ENCODE data around the gene NRP1. TPM values are rescaled to one million over a fixed set of nuclear protein-coding genes. Genes with fewer than 3 reads are reported as not detected.
A peak's percentile ranks its signal among the peaks of the same experiment; 100 is the strongest.

NRP1 gene
- total and polyA plus RNA-seq, 2 donors (not counting 3 experiments of a cell fraction or from before 2014, with no cell fraction given) = 122 to 306 TPM

DNA sequence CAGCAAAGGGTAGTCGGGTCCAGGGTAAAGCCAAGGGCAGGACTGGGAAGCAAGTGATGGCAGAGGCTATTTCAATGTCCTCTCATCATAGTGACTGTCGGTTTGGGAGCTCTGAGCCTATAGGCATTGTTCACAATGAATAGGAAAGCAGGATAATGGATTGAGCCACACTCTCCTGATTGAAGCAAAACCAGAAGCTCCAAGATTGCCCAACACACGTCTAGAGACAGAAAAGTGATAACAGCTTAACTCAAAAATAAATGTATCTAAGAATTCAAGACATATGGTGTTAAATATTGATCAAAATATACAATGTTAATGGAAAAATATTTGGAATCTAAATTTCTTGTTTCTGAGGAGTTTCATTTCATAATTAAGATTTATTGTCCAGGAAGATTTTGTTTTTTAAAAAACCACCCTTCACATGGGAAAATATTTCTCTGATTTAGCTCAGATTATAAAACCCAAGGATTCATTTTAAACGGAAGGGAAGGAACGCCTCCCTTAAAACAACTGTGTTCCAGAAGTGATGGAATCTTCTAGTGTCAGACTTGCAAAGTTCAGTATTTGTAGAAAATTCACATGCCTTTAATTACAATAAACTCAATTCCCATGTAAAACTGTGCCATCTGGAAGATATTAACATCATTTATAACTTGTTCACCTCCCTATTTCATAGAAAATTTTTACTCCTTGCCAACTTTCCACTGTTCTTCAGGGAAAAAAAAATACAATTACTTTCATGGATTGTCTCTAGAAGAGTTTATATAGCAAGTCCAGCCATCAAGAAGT lies 54.5 kb downstream of the NRP1 start:
- H3K9me3 ChIP-seq (replicated peaks; ENCODE audit: control insufficient read depth, insufficient read depth, low read length) = no peaks in the 10 kb centered on the region
- FAIRE-seq (no peak), DNase-seq (ENCODE audit: low read depth, low spot score) (no peak)
- ChIA-PET POLR2A (no interaction called here), CTCF (interaction anchor here (1.3 to 1.9 kb wide), 2 partner anchors 19 to 87 kb away, joined by 4 to 6 read pairs; no protein-coding TSS in a partner anchor)
- no peak for TF ChIP-seq POLR2AphosphoS5 (IDR thresholded peaks at IDR 0.05; ENCODE audit: insufficient read depth, low read depth, low read length)
- no peak for TF ChIP-seq EZH2 (IDR thresholded peaks at IDR 0.05; ENCODE audit: borderline replicate concordance, low read depth, low read length, severe bottlenecking)
- no peak for TF ChIP-seq JUN (IDR thresholded peaks at IDR 0.05; ENCODE audit: borderline replicate concordance, insufficient read depth, insufficient read length, low read depth)
- TF ChIP-seq FOS (IDR thresholded peaks at IDR 0.05; ENCODE audit: borderline replicate concordance, insufficient read depth, low read length) = no peak
- TF ChIP-seq, protein P1, sequence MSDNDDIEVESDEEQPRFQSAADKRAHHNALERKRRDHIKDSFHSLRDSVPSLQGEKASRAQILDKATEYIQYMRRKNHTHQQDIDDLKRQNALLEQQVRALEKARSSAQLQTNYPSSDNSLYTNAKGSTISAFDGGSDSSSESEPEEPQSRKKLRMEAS (IDR thresholded peaks at IDR 0.05; ENCODE audit: insufficient read depth, insufficient read length) = no peak
- TF ChIP-seq MYC (IDR thresholded peaks at IDR 0.05; ENCODE audit: low read depth, low read length) = no peak
- H3K36me3 ChIP-seq (ENCODE audit: control insufficient read depth in 2 of 2, extremely low read depth in 1 of 2, insufficient read depth in 2 of 2, low read length in 2 of 2) = peaks cover 4 to 9% of the 10 kb centered on the region in 2 experiments
- H3K9me1 ChIP-seq (replicated peaks; ENCODE audit: control insufficient read depth, extremely low read depth, insufficient read depth, low read length) = no peaks in the 10 kb centered on the region
- no peaks in the 10 kb centered on the region for H4K20me1 ChIP-seq (replicated peaks; ENCODE audit: control insufficient read depth, extremely low read depth, insufficient read depth, low read length)
- H3K4me2 ChIP-seq (ENCODE audit: insufficient read depth, low read length) = no peak overlapping the region
- no peaks in the 10 kb centered on the region for H3K27me3 ChIP-seq (ENCODE audit: control insufficient read depth in 2 of 2, insufficient read depth in 2 of 2, low read length in 2 of 2)
- intact Hi-C loops (cut with micrococcal nuclease) (no loop called here), dilution Hi-C loops (cut with MboI; ENCODE audit: extremely low pct_ligation_motif_present, low sequenced_read_pairs) (no loop called here)
- H3K27ac ChIP-seq (ENCODE audit: insufficient read depth, low read depth, low read length) = no peak overlapping the region
- no peak overlapping the region for H3K4me3 ChIP-seq (replicated peaks in 1 of 3; ENCODE audit: insufficient read depth in 1 of 3, low read depth in 1 of 3, low read length in 3 of 3)
- no TSS peak for BruUV-seq (replicated peaks)
- H3K4me1 ChIP-seq (ENCODE audit: control insufficient read depth, extremely low read depth, insufficient read depth, low read length) = peaks cover 27% of the 10 kb centered on the region
- H3K79me2 ChIP-seq (ENCODE audit: control insufficient read depth, insufficient read depth, low read length) = peaks cover 91% of the 10 kb centered on the region
- no peak overlapping the region for H2AFZ ChIP-seq (ENCODE audit: low read depth, low read length)
- H3K9ac ChIP-seq (replicated peaks; ENCODE audit: extremely low read depth, insufficient read depth, low read length) = no peak overlapping the region

DNA sequence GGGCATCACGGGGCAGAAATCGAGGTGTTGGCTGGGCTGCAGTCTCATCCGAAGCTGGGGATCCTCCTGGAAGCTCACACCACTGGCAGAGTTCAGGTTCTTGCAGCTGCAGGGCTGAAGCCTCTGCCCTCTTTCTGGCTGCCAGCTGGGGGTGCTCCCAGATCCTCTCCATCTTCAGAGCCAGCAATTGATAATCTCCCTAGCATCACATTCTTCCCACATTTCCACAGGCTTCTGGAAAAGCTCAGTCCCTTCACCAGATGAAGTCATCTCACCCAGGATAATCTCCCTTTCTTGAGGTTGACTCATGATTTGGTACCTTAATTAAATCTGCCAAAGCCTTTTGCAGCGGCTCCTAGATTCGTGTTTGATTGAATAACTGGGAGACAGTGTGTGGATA lies 55.2 kb downstream of the NRP1 start:
- no peak for DNase-seq (ENCODE audit: low read depth, low spot score)
- intact Hi-C loops (cut with micrococcal nuclease) = no loop called here
- Histone ChIP-seq H3K4me3 (replicated peaks in 1 of 3; ENCODE audit: insufficient read depth in 1 of 3, low read depth in 1 of 3, low read length in 3 of 3) (no peak overlapping the region), H3K79me2 (ENCODE audit: control insufficient read depth, insufficient read depth, low read length) (peaks cover 90% of the 10 kb centered on the region), H3K9me1 (replicated peaks; ENCODE audit: control insufficient read depth, extremely low read depth, insufficient read depth, low read length) (no peaks in the 10 kb centered on the region), H3K27ac (ENCODE audit: insufficient read depth, low read depth, low read length) (peak overlapping the region; percentile 6), H3K36me3 (ENCODE audit: control insufficient read depth in 2 of 2, extremely low read depth in 1 of 2, insufficient read depth in 2 of 2, low read length in 2 of 2) (peaks cover 4 to 9% of the 10 kb centered on the region in 2 experiments), H3K4me2 (ENCODE audit: insufficient read depth, low read length) (no peak overlapping the region), H3K9me3 (replicated peaks; ENCODE audit: control insufficient read depth, insufficient read depth, low read length) (no peaks in the 10 kb centered on the region), H3K4me1 (ENCODE audit: control insufficient read depth, extremely low read depth, insufficient read depth, low read length) (peaks cover 34% of the 10 kb centered on the region), H2AFZ (ENCODE audit: low read depth, low read length) (no peak overlapping the region), H3K9ac (replicated peaks; ENCODE audit: extremely low read depth, insufficient read depth, low read length) (no peak overlapping the region), H3K27me3 (ENCODE audit: control insufficient read depth in 2 of 2, insufficient read depth in 2 of 2, low read length in 2 of 2) (no peaks in the 10 kb centered on the region), H4K20me1 (replicated peaks; ENCODE audit: control insufficient read depth, extremely low read depth, insufficient read depth, low read length) (no peaks in the 10 kb centered on the region)
- CTCF ChIA-PET = interaction anchor here (0.8 to 1.9 kb wide), 4 partner anchors 8 to 86 kb away, joined by 3 to 6 read pairs (median 4); no protein-coding TSS in a partner anchor
- no peak for FAIRE-seq
- POLR2A ChIA-PET = no interaction called here
- dilution Hi-C loops (cut with MboI; ENCODE audit: extremely low pct_ligation_motif_present, low sequenced_read_pairs) = no loop called here
- no TSS peak for BruUV-seq (replicated peaks)
- no peak for TF ChIP-seq JUN (IDR thresholded peaks at IDR 0.05; ENCODE audit: borderline replicate concordance, insufficient read depth, insufficient read length, low read depth)
- TF ChIP-seq FOS (IDR thresholded peaks at IDR 0.05; ENCODE audit: borderline replicate concordance, insufficient read depth, low read length) = no peak
- no peak for TF ChIP-seq GATA2 (IDR thresholded peaks at IDR 0.05; ENCODE audit: insufficient read depth, insufficient read length, low read depth, low read length)
- TF ChIP-seq, protein P1 (IDR thresholded peaks at IDR 0.05; ENCODE audit: insufficient read depth, insufficient read length) = no peak
- no peak for TF ChIP-seq MYC (IDR thresholded peaks at IDR 0.05; ENCODE audit: low read depth, low read length)
- no peak for TF ChIP-seq POLR2AphosphoS5 (IDR thresholded peaks at IDR 0.05; ENCODE audit: insufficient read depth, low read depth, low read length)
- TF ChIP-seq POLR2A (IDR thresholded peaks at IDR 0.05; ENCODE audit: low read depth, low read length) = no peak
- TF ChIP-seq, protein P2, sequence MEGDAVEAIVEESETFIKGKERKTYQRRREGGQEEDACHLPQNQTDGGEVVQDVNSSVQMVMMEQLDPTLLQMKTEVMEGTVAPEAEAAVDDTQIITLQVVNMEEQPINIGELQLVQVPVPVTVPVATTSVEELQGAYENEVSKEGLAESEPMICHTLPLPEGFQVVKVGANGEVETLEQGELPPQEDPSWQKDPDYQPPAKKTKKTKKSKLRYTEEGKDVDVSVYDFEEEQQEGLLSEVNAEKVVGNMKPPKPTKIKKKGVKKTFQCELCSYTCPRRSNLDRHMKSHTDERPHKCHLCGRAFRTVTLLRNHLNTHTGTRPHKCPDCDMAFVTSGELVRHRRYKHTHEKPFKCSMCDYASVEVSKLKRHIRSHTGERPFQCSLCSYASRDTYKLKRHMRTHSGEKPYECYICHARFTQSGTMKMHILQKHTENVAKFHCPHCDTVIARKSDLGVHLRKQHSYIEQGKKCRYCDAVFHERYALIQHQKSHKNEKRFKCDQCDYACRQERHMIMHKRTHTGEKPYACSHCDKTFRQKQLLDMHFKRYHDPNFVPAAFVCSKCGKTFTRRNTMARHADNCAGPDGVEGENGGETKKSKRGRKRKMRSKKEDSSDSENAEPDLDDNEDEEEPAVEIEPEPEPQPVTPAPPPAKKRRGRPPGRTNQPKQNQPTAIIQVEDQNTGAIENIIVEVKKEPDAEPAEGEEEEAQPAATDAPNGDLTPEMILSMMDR (IDR thresholded peaks at IDR 0.05; ENCODE audit: extremely low read depth in 1 of 2, insufficient read depth in 1 of 2, low read depth in 1 of 2, low read length in 2 of 2) = no peak
- no peak for TF ChIP-seq EZH2 (IDR thresholded peaks at IDR 0.05; ENCODE audit: borderline replicate concordance, low read depth, low read length, severe bottlenecking)

Data from endothelial cell of umbilical vein (primary cell).